ENCODE data around the gene RNF157. TPM values are rescaled to one million over a fixed set of nuclear protein-coding genes. Genes with fewer than 3 reads are reported as not detected.

The RNF157 gene
- polyA plus RNA-seq, 2 of the 4 experiments (the other 2 are of a cell fraction), result 7.2 to 8.5 TPM

- no peak for FAIRE-seq
- WGBS (ENCODE audit: missing lambda C conversion rate), result 85% methylated on average over 1 of the region's 1 CpG
Observed at GRCh38 chr17:76170114-76170513, 70.2 kb downstream of the RNF157 start.

GRCh38 chr17:76166906-76167305 lies 73.4 kb downstream of the RNF157 start:
- H3K4me2 ChIP-seq, result no peak overlapping the region
- WGBS (ENCODE audit: missing lambda C conversion rate), result 89% methylated on average over 10 of the region's 10 CpGs
- H3K27ac ChIP-seq, result no peak overlapping the region
- no peaks in the 10 kb centered on the region for H3K4me1 ChIP-seq
- no peak for DNase-seq (ENCODE audit: low read depth in 1 of 2, low spot score in 1 of 2)
- ChIA-PET CTCF (interaction anchor here (0.9 to 9.7 kb wide), 13 partner anchors 9 to 113 kb away, joined by 3 to 90 read pairs (median 4); no protein-coding TSS in a partner anchor), POLR2A (interaction anchor here (1.2 kb wide), 1 partner anchor 98 kb away, joined by 4 read pairs; the partner anchor contains the start of gene UBALD2)
- FAIRE-seq, result no peak
- no peak; a peak in 1 of 6 replicates for ATAC-seq
- H3K4me3 ChIP-seq, result no peak overlapping the region
- H3K9me3 ChIP-seq, result no peaks in the 10 kb centered on the region
- no peak for TF ChIP-seq RCOR1 (IDR thresholded peaks at IDR 0.05; ENCODE audit: low read depth, low read length)
- no peak for TF ChIP-seq E2F6 (IDR thresholded peaks at IDR 0.05; ENCODE audit: borderline replicate concordance, low read depth)

More at GRCh38 chr17:76170114-76170513, 70.2 kb downstream of the RNF157 start:
- Histone ChIP-seq H3K4me2 (no peak overlapping the region), H3K4me3 (no peak overlapping the region), H3K4me1 (no peaks in the 10 kb centered on the region), H3K9me3 (no peaks in the 10 kb centered on the region), H3K27ac (no peak overlapping the region)
- no peak for DNase-seq (ENCODE audit: low read depth in 1 of 2, low spot score in 1 of 2)
- CTCF ChIA-PET, result interaction anchor here (0.7 to 9.7 kb wide), 7 partner anchors 9 to 237 kb away, joined by 3 to 90 read pairs (median 4); no protein-coding TSS in a partner anchor
- ATAC-seq, result no peak
- POLR2A ChIA-PET, result no interaction called here
- TF ChIP-seq ZFP36 (IDR thresholded peaks at IDR 0.05; ENCODE audit: borderline replicate concordance, partially characterized antibody), result no peak
- no peak for TF ChIP-seq CTCF (IDR thresholded peaks at IDR 0.05)
- no peak for TF ChIP-seq ELK1 (IDR thresholded peaks at IDR 0.05; ENCODE audit: low read depth, low read length)
- no peak for TF ChIP-seq KDM1A (IDR thresholded peaks at IDR 0.05; ENCODE audit: low read depth)
- TF ChIP-seq NPAS2 (CRISPR knock-in tag; IDR thresholded peaks at IDR 0.05; ENCODE audit: borderline replicate concordance), result no peak
- no peak for TF ChIP-seq PBX3 (IDR thresholded peaks at IDR 0.05)
- no peak for TF ChIP-seq HOXB13 (CRISPR knock-in tag; IDR thresholded peaks at IDR 0.05; ENCODE audit: low read depth)
- no peak for TF ChIP-seq ZSCAN20 (CRISPR knock-in tag; IDR thresholded peaks at IDR 0.05)
- no peak for TF ChIP-seq TFCP2L1 (CRISPR knock-in tag; IDR thresholded peaks at IDR 0.05)
- TF ChIP-seq BHLHE40 (IDR thresholded peaks at IDR 0.05; ENCODE audit: low read depth, low read length), result no peak
- no peak for TF ChIP-seq TP53 (CRISPR knock-in tag; IDR thresholded peaks at IDR 0.05)
- TF ChIP-seq ZC3H11A (IDR thresholded peaks at IDR 0.05), result no peak
- TF ChIP-seq CHD4 (IDR thresholded peaks at IDR 0.05; ENCODE audit: borderline replicate concordance), result no peak
- no peak for TF ChIP-seq HDAC2 (IDR thresholded peaks at IDR 0.05)
- TF ChIP-seq CBX2 (IDR thresholded peaks at IDR 0.05; ENCODE audit: borderline replicate concordance, low read depth), result no peak

- POLR2A ChIA-PET, result interaction anchor here (1.2 kb wide), 1 partner anchor 99 kb away, joined by 4 read pairs; the partner anchor contains the start of gene UBALD2
Observed at GRCh38 chr17:76166168-76166567, 74.1 kb downstream of the RNF157 start.

More at GRCh38 chr17:76166168-76166567, 74.1 kb downstream of the RNF157 start:
- WGBS (ENCODE audit: missing lambda C conversion rate), result 84% methylated on average over 7 of the region's 7 CpGs
- no peak for FAIRE-seq
- CTCF ChIA-PET, result interaction anchor here (1.0 to 9.7 kb wide), 12 partner anchors 9 to 113 kb away, joined by 3 to 90 read pairs (median 4); no protein-coding TSS in a partner anchor
- Histone ChIP-seq H3K4me3 (no peak overlapping the region), H3K4me1 (no peaks in the 10 kb centered on the region), H3K4me2 (no peak overlapping the region), H3K27ac (no peak overlapping the region), H3K9me3 (no peaks in the 10 kb centered on the region)
- ATAC-seq, result no peak
- DNase-seq (ENCODE audit: low read depth in 1 of 2, low spot score in 1 of 2), result no peak
- TF ChIP-seq CEBPB (IDR thresholded peaks at IDR 0.05) (no peak), KDM1A (IDR thresholded peaks at IDR 0.05; ENCODE audit: low read depth) (no peak), HMGXB4 (CRISPR knock-in tag; IDR thresholded peaks at IDR 0.05; ENCODE audit: borderline replicate concordance) (no peak), TFCP2L1 (CRISPR knock-in tag; IDR thresholded peaks at IDR 0.05) (no peak), POLR2AphosphoS2 (conservative IDR thresholded peaks at IDR 0.05; ENCODE audit: low read length) (no peak)
